Esophagus squamous epithelium (tissue), 5 donors: ENCODE data around the gene TMA7. TPM values are rescaled to one million over a fixed set of nuclear protein-coding genes. Genes with fewer than 3 reads are reported as not detected.

ENCODE experiments used
- DNase-seq: peaks from one replicate; lab custom pipeline; 2025; lab: John Stamatoyannopoulos, UW
- H3K27ac ChIP-seq, 4 donors: fragments of 200-600 bp; sonication (generic); one replicate each; pipeline ENCODE4 v1.5.1; 2016 to 2019; ENCODE audit warnings: mild to moderate bottlenecking in 1 of 4
- H3K27me3 ChIP-seq, 4 donors: fragments of 200-600 bp; sonication (generic); 1 replicate in 3 of 4; 2 replicates in 1 of 4; pipeline versions ENCODE4 v1.5.1 to v1.6.0; 2017 to 2021; ENCODE audit warnings: antibody characterized with exemption in 1 of 4
- H3K36me3 ChIP-seq, 3 donors: fragments of 200-600 bp; sonication (generic); one replicate each; pipeline ENCODE4 v1.5.1; 2016 to 2019
- H3K4me1 ChIP-seq, 3 donors: fragments of 200-600 bp; sonication (generic); one replicate each; pipeline ENCODE4 v1.5.1; 2017 to 2019
- H3K4me3 ChIP-seq, 4 donors: fragments of 200-600 bp; sonication (generic); 1 replicate in 3 of 4; 2 replicates in 1 of 4; pipeline ENCODE4 v1.5.1; 2016 to 2019; ENCODE audit warnings: mild to moderate bottlenecking in 2 of 4, moderate library complexity in 1 of 4
- H3K9me3 ChIP-seq, 3 donors: fragments of 200-600 bp; sonication (generic); one replicate each; pipeline ENCODE4 v1.5.1; 2016 to 2019
- CTCF ChIP-seq, 6 experiments: fragments of 450-650 bp in 4 of 6; fragments of 200-600 bp in 2 of 6; sonication (generic) in 2 of 6; IDR thresholded peaks; one replicate each; pipeline ENCODE4 v1.5.1; 2016 to 2019; ENCODE audit warnings: antibody characterized with exemption in 6 of 6, mild to moderate bottlenecking in 4 of 6, moderate library complexity in 4 of 6
- POLR2A ChIP-seq, 4 donors: fragments of 450-650 bp; IDR thresholded peaks; one replicate each; pipeline ENCODE4 v1.6.1; 2017; ENCODE audit warnings: antibody characterized with exemption in 4 of 4, mild to moderate bottlenecking in 4 of 4, moderate library complexity in 3 of 4
- WGBS, 2 donors: methylation state at CpG; one replicate each; pipeline ENCODE4 v1.1.5; 2018; 5-methylcytosine and 5-hydroxymethylcytosine counted together
- intact Hi-C: fragments of 100-400 bp; cut with DNase I; formaldehyde crosslinking; loops from one replicate; pipeline ENCODE4 v1.15.0; 2022
- total RNA-seq, 4 donors: library from RNA; depleted of rRNA; stranded (reverse); fragments of >200 nt; gene quantifications; one replicate each; pipeline ENCODE4 v1.1.0, GENCODE V29; 2016
- donor health status: DM: yes; HTN: yes; CAD: no.

The TMA7 gene
- total RNA-seq, 4 donors from 2014 or later: 293 to 431 (median 357) TPM

DNA sequence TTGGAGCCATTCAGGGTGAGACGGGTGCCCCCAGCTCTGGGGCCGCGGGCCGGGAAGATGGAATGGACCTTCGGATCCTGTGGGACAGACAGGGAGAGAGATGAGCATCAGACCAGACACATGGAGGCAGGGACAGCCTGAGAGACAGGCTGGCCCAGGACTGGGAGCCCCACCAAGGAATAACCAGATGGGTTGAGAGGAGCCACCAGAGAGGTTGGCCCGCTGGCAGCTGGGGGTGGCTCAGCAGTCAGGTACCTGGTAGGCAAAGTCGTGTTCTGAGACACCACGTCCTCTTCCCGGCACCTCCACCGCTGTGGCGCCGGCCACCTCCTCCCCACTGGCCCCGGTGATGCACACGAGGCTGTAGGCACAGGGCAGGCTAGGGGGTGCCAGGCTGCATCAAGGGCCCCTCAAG, 24.0 kb upstream of the TMA7 start:
- Histone ChIP-seq H3K4me1 (peaks cover 17 to 48% (median 20%) of the 10 kb centered on the region in 3 donors), H3K36me3 (peaks cover 65 to 99% (median 78%) of the 10 kb centered on the region in 3 donors), H3K27ac (no peak overlapping the region), H3K27me3 (no peaks in the 10 kb centered on the region), H3K9me3 (no peaks in the 10 kb centered on the region), H3K4me3 (no peak overlapping the region)
- TF ChIP-seq POLR2A (IDR thresholded peaks at IDR 0.05) (no peak), CTCF (IDR thresholded peaks at IDR 0.05) (no peak)
- DNase-seq: no peak
- WGBS, 2 donors: 84% methylated on average over 5 of the region's 14 CpGs; no CpG with 5 or more reads in 1 of the 2 donors
- intact Hi-C loops: no loop called here

- intact Hi-C loops: no loop called here
- 90 to 100% methylated on average over 2 to 3 of the region's 4 CpGs for WGBS, 2 donors
Observed at GRCh38 chr3:48416546-48416945, 23.5 kb upstream of the TMA7 start.

DNA sequence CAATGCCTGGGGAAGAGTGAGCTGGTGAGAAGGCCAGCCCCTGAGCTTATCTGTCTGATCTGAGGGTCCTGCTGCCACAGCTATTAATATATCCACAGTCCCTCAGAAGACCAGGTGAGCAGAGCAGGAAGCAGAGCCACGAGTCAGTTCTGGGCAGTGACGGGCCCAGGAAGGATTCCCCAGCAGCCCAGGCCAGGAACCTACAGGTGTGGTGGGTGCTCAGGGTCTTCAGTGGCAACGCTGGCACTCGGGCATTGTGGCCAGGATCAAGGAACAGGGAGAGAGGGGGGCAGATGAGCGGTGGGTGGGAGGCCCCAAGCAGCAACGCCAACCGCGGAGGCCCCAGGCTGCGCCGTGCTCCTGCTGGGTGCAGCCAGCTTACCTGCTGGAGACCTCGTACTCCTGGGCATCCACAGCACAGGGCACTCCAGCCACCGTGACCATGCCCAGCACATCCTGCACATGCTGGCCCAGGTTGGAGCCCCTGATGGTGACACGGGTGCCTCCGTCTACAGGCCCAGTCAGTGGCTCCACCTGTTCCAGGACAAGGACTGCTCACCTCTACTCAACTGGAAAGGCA, 22.4 kb upstream of the TMA7 start:
- no peaks in the 10 kb centered on the region for H3K27me3 ChIP-seq
- WGBS, 2 donors: 90 to 94% methylated on average over 8 to 9 of the region's 14 CpGs
- H3K9me3 ChIP-seq: no peaks in the 10 kb centered on the region
- H3K4me3 ChIP-seq: no peak overlapping the region
- no peak overlapping the region for H3K27ac ChIP-seq
- H3K36me3 ChIP-seq: peaks cover 51 to 99% (median 64%) of the 10 kb centered on the region in 3 donors
- no peak for DNase-seq
- no peak for TF ChIP-seq POLR2A (IDR thresholded peaks at IDR 0.05)
- no peak for TF ChIP-seq CTCF (IDR thresholded peaks at IDR 0.05)
- H3K4me1 ChIP-seq: peaks cover 22 to 52% (median 25%) of the 10 kb centered on the region in 3 donors
- intact Hi-C loops: no loop called here

More at GRCh38 chr3:48416546-48416945, 23.5 kb upstream of the TMA7 start:
- no peak overlapping the region for H3K4me3 ChIP-seq
- H3K9me3 ChIP-seq: no peaks in the 10 kb centered on the region
- H3K36me3 ChIP-seq: peaks cover 62 to 99% (median 74%) of the 10 kb centered on the region in 3 donors
- TF ChIP-seq POLR2A (IDR thresholded peaks at IDR 0.05) (no peak), CTCF (IDR thresholded peaks at IDR 0.05) (no peak)
- no peaks in the 10 kb centered on the region for H3K27me3 ChIP-seq
- no peak for DNase-seq
- no peak overlapping the region for H3K27ac ChIP-seq
- peaks cover 17 to 52% (median 20%) of the 10 kb centered on the region in 3 donors for H3K4me1 ChIP-seq

DNA sequence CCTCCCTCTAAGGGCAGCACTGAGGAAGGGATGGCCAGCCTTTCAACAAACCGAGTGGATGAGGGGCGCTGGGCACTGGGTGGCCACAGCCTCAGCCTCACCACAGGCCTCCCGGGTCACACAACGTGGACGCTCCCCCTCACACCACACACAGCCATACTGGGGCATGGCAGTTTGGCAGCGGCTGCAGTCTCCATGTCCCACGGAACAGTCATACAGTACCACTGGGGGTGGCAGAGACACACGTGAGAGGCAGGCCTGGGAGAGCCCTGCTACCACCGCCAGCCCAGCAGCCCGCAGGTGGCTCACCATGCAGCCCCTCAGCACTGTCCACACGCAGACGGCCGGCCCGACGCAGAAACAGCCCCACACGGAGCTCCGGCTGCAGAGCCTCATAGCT, 21.9 kb upstream of the TMA7 start:
- peaks cover 25 to 52% (median 28%) of the 10 kb centered on the region in 3 donors for H3K4me1 ChIP-seq
- H3K27me3 ChIP-seq: no peaks in the 10 kb centered on the region
- TF ChIP-seq CTCF (IDR thresholded peaks at IDR 0.05) (no peak), POLR2A (IDR thresholded peaks at IDR 0.05) (no peak)
- no peak overlapping the region for H3K4me3 ChIP-seq
- no peak for DNase-seq
- whole genome bisulfite sequencing, 2 donors: 67 to 100% methylated on average over 2 to 4 of the region's 17 CpGs
- no peak overlapping the region for H3K27ac ChIP-seq
- peaks cover 54 to 99% (median 66%) of the 10 kb centered on the region in 3 donors for H3K36me3 ChIP-seq
- H3K9me3 ChIP-seq: no peaks in the 10 kb centered on the region
- intact Hi-C loops: no loop called here

DNA sequence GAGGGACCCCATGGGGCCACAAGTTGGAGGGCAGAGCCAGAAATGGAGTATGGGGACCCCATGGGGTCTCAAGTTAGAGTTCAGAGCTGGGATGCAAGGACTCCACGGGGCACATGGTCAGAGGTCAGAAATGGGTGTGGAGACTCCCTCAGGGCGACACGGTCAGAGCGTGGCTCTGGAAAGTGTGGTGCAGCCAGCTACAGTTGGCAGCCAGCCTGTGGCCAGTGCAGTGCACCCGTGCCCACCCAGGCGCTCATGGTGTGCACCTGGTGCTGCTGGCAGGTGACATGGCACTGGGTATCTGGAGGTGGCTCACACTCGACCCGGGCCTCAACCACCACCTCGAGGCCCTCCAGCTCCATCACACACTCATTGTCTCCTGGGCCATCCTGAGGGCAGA, 21.4 kb upstream of the TMA7 start:
- no peak overlapping the region for H3K4me3 ChIP-seq
- no peak for DNase-seq
- no peak overlapping the region for H3K27ac ChIP-seq
- no peaks in the 10 kb centered on the region for H3K27me3 ChIP-seq
- no peaks in the 10 kb centered on the region for H3K9me3 ChIP-seq
- H3K36me3 ChIP-seq: peaks cover 57 to 100% (median 69%) of the 10 kb centered on the region in 3 donors
- WGBS, 2 donors: 63 to 76% methylated on average over 1 to 6 of the region's 9 CpGs
- intact Hi-C loops: no loop called here
- TF ChIP-seq CTCF (IDR thresholded peaks at IDR 0.05) (no peak), POLR2A (IDR thresholded peaks at IDR 0.05) (no peak)
- H3K4me1 ChIP-seq: peaks cover 28 to 52% (median 29%) of the 10 kb centered on the region in 3 donors
